LNCAP (cell line): ENCODE data around the gene RFX2.

ENCODE experiments used
- TF ChIP-seq, protein P1 (sequence below): fragments of 450-650 bp; IDR thresholded peaks from 2 replicates; pipeline ENCODE4 v1.5.1; 2017; ENCODE audit warnings: mild to moderate bottlenecking

Gene RFX2

DNA sequence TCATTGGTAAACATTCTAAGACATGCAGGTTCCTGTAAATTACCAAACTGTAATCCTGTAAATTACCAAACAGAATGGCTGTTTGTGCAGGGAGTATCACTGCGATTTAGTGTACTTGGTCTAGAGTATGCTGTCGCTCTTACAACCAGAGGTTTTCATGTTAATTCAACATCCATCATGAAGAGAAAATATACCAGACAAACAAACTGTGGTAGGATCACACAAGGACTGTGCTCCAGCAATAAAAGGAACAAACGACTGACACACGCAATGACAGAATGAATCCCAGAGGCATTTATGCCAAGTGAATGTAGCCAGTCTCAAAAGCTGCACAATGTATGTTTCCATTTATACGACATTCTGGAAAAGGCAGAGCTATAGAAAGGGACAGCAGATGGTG is 31.2 kb downstream of the RFX2 start:
- TF ChIP-seq, protein P1, sequence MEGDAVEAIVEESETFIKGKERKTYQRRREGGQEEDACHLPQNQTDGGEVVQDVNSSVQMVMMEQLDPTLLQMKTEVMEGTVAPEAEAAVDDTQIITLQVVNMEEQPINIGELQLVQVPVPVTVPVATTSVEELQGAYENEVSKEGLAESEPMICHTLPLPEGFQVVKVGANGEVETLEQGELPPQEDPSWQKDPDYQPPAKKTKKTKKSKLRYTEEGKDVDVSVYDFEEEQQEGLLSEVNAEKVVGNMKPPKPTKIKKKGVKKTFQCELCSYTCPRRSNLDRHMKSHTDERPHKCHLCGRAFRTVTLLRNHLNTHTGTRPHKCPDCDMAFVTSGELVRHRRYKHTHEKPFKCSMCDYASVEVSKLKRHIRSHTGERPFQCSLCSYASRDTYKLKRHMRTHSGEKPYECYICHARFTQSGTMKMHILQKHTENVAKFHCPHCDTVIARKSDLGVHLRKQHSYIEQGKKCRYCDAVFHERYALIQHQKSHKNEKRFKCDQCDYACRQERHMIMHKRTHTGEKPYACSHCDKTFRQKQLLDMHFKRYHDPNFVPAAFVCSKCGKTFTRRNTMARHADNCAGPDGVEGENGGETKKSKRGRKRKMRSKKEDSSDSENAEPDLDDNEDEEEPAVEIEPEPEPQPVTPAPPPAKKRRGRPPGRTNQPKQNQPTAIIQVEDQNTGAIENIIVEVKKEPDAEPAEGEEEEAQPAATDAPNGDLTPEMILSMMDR, result no peak

DNA sequence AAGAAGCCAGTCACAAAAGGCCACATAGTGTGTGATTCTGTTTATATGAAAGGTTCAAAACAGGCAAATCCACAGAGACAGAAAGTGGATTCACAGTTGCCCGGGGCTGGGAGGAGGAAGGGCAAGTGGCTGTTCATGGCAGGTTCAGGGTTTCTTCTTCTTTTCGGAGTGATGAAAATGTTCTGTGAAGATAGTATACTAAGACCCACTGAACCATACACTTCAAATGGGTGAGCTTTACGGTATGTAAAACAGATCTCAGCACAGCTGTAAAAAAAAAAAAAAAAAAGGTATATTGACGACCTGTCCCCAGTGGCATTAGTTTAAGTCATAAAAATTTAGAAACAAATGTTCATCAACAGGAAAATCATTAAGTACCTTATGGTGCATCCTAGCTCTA is 32.2 kb downstream of the RFX2 start:
- TF ChIP-seq, protein P1, result no peak

DNA sequence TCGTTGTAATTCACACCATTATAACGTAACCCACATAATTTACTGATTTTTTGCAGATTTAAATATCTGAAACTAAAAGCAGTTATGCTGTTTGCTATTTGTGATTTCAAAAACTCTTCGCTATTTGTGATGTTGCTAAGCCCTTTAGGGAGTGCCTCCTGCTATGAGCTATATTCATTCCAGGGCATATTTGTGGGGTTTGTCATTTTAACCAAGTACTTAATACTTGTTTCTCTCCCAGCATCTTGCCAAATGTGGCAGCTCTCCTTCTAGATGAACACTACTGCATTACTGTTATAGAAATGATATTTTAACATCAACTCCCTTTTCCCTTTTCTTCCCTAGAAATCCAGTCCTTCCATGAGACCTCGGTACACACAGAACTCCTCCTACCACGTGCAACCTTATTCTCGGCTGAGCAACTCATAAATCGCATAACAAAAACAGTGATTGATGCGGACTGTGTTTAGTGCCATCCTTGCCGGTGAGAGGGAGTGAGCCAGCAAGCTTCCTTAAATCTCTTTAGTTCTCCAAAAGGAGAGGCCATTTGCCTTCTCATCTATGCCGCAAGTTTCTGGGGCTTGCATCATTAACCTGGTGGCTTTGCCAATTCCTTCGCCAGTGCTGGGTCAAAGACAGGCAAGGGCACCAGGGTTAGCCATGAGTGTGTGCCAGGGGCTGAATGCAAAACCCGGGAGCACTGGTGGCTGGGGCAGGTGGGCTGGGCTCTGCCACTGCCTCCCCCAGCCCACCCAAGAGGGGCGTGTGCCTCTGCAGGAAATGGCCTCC is 33.4 kb downstream of the RFX2 start:
- TF ChIP-seq, protein P1, result no peak

DNA sequence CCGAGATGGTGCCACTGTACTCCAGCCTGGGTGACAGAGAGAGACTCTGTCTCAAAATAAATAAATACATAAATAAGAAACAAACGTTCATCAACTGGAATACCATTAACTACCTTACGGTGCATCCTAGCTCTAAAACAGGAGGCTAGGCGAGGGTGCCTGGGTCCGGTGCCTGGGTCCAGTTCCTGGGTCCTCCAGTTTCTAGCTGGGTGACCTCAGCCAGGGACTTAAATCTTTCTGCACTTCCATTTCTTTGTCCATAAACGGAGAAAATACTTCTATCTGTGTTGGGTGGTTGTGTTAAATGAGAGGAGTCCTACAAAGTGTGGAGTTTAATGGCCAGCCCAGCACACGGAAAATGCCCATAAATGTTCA is 34.0 kb downstream of the RFX2 start:
- TF ChIP-seq, protein P1, result no peak

DNA sequence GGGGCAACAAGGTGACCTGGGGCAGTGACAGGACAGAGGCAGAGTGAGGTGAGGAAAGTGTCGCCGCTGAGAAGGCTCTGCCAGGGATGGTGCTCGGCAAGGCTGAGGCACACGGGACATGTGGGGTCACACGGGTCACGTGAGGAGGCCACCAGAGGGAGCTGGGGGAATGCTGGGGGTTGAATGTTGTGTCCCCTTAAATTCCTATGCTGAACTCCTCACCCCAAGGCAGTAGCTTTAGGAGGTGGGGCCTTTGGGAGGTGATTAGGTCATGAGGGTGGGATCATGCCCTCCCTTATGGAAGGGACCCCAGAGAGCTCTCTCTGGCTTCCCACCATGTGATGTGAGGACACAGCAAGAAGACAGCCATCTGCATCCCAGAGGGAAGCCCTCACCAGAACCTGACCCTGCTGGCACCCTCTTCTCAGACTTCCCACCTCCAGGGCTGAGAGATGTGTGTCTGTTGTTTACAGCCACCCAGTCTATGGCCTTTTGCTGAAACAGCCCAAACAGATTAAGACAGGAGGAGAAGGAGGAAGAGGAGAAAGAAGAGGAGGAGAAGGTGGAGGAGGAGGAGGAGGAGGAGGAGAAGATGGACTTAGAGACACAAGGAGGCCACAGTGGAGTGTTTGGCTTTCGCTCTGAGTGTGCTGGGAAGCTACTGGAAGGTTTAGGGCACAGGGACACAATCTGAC is 35.4 kb downstream of the RFX2 start:
- TF ChIP-seq, protein P1, result no peak

DNA sequence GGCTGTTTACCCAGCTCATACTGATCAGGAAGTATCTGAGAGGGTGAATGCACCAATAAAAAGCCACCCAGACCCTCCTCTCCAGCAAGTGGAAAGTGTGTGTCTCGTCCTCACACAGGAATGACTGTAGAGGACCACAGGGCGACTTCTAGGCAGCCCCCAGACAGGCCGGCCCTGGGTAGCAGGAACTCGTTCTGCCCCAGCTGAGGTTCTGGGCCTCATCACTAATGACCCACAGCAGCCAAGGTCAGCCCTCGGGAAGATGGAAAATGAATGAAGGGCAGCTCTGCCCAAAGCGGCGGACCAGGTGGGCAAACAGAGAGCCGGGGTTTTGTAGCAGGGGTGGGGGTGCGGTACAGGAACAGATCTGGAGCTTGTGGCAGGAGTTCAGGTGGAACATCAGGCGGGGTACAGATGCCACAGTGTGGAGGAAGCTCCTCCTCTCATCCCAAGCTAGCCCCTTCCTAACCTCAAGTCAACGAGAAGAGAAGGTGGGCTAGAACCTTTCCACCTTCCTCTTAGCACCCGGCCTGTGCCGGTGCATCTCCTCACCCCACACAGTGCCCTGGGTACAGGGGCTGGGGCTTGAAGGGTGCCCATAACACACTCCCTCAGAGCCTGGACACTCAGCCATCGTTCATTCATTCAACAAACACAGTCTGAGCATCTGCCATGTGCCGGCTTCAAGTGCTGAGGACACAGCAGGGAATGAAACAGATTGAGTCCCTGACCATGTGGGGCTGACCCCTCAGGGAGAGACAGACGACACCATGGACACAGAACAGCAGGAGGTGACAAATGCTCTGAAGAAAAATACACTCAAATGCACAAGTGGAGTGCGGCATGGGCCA is 36.2 kb downstream of the RFX2 start:
- TF ChIP-seq, protein P1, result no peak

DNA sequence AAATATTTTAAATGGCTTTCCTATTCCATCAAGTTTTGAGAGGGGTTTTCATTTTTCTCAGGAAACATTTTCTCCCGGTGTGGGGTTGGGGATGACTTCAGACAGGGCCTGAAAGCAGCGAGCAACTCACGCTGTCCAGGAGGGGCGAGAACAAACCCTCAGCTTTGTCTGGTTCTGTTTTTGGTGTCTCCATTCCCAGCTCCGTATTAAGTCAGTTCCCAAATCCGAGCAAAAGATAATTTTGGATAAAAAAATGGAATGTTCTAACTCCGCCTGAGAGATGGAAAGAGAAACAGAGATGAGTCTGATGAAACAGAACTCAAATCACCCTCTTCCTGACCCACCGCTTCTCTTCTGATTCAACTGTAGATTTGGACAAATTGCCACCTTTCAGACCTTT is 38.4 kb downstream of the RFX2 start:
- TF ChIP-seq, protein P1, result no peak
